ENCODE results near the gene USP9X. TPM values are rescaled to one million over a fixed set of nuclear protein-coding genes. Genes with fewer than 3 reads are reported as not detected.

The USP9X gene, protein sequence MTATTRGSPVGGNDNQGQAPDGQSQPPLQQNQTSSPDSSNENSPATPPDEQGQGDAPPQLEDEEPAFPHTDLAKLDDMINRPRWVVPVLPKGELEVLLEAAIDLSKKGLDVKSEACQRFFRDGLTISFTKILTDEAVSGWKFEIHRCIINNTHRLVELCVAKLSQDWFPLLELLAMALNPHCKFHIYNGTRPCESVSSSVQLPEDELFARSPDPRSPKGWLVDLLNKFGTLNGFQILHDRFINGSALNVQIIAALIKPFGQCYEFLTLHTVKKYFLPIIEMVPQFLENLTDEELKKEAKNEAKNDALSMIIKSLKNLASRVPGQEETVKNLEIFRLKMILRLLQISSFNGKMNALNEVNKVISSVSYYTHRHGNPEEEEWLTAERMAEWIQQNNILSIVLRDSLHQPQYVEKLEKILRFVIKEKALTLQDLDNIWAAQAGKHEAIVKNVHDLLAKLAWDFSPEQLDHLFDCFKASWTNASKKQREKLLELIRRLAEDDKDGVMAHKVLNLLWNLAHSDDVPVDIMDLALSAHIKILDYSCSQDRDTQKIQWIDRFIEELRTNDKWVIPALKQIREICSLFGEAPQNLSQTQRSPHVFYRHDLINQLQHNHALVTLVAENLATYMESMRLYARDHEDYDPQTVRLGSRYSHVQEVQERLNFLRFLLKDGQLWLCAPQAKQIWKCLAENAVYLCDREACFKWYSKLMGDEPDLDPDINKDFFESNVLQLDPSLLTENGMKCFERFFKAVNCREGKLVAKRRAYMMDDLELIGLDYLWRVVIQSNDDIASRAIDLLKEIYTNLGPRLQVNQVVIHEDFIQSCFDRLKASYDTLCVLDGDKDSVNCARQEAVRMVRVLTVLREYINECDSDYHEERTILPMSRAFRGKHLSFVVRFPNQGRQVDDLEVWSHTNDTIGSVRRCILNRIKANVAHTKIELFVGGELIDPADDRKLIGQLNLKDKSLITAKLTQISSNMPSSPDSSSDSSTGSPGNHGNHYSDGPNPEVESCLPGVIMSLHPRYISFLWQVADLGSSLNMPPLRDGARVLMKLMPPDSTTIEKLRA (N-terminal part only)
- 10 to 100 TPM; 38.0 to 46.0 TPM for total RNA-seq

DNA sequence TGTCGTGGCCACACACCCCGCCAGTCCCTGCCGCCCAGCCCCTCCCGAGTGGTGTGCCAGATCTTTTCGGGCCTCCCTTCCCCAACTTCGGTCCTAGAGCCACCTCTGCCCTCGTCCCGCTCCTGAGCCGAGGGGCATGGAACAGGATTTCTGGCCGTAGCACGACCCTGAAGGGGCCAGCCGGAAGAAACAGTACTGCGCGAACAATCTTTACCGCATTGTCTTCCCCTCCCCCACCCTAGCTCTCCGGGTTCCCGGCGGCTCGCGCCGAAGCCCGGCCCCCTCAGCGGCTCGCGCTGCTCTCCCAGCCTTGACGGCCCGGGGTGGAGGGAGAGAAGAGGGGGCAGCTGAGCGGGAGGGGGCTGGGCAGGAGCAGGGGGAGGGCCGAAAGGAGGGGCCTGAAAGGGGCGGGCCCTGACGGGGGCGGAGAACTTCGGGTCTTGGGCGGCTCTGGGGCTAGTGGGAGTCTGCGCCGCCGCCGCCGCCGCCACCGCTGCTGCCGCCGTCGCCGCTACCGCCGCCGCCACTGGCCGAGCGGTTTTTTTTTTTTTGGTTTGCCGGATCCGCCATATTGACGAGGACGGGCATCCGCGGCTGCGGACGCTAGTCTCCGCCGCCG lies at the start of gene USP9X:
Gene USP9X, plus strand, starts transcription at position 553 of the 619 bp plus-strand sequence. CDS start 38,184 bp downstream, outside the sequence.
- Mint-ChIP-seq H3K9me3 (ENCODE audit: insufficient read depth) (no peaks in the 10 kb centered on the region), H3K4me3 (peak within 1 kb of the TSS; percentile 77), H3K4me1 (ENCODE audit: low read depth) (peaks cover 27% of the 10 kb centered on the region), H3K36me3 (ENCODE audit: low read depth) (peaks cover 22% of the 10 kb centered on the region), H3K27me3 (ENCODE audit: low read depth) (no peaks in the 10 kb centered on the region), H3K27ac (peak within 1 kb of the TSS; percentile 100)
- DNase-seq (peak; percentile 85), ATAC-seq (peak; percentile 69)
- CTCF ChIA-PET: interaction anchor here (2.7 kb wide), 1 partner anchor 31 kb away, joined by 18 read pairs; no protein-coding TSS in a partner anchor
- POLR2A ChIA-PET: interaction anchor here (0.6 to 3.2 kb wide), 22 partner anchors 9 to 445 kb away, joined by 3 to 21 read pairs (median 4); partner anchors contain the start of genes CXorf38 and MED14

DNA sequence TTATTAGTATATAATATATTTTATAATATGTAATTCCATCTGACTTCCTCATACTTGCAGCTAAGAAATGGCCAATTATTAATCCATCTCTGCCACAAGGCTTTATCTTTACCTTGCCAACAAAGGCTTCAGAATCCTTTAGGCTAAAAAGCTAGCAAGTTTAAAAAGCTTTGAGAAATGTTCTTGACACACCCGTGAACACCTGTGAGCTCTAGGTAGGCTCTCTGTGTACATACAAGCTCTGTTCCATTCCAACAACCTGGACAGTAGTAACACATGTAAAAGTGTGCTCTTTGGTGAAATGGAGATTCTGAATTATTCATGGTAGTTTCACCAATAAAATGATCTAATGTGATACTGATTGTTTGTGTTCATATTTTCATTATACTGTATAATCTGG lies 49.7 kb upstream of the USP9X start:
- DNase-seq: no peak
- Mint-ChIP-seq H3K27ac (no peak overlapping the region), H3K9me3 (ENCODE audit: insufficient read depth) (no peaks in the 10 kb centered on the region), H3K27me3 (ENCODE audit: low read depth) (no peaks in the 10 kb centered on the region), H3K4me3 (no peak overlapping the region), H3K36me3 (ENCODE audit: low read depth) (no peaks in the 10 kb centered on the region), H3K4me1 (ENCODE audit: low read depth) (no peaks in the 10 kb centered on the region)
- no peak for ATAC-seq
- CTCF ChIA-PET: no interaction called here
- POLR2A ChIA-PET: no interaction called here

DNA sequence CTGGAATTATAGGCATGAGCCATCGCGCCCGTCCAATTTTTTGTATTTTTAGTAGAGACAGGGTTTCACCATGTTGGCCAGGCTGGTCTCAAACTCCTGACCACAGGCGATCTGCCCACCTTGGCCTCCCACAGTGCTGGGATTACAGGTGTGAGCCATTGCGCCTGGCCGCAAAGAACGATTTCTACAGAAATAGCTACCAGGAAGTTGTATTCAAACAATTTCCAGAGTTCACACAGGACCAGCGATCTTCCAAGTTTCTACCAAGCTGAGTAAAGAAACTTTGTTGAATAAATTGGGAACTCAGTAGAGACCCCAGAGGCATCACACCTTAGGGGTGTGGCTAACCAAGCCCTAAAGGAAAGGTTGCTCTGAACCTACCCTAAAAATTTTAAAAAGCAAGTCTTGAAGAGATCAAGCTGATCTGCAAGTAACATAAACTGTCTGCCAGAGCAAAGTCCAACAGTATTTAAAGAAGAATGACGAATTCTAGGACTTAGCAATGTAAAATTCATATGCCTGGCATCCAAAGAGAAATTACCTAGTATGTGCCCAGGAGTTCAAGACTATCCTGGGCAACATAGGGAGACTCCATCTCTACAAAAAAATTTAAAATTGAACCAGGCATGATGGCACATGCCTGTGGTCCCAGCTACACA lies 48.4 kb upstream of the USP9X start:
- Mint-ChIP-seq H3K4me1 (ENCODE audit: low read depth) (no peaks in the 10 kb centered on the region), H3K36me3 (ENCODE audit: low read depth) (no peaks in the 10 kb centered on the region), H3K4me3 (no peak overlapping the region), H3K9me3 (ENCODE audit: insufficient read depth) (no peaks in the 10 kb centered on the region), H3K27ac (no peak overlapping the region), H3K27me3 (ENCODE audit: low read depth) (no peaks in the 10 kb centered on the region)
- ChIA-PET POLR2A (no interaction called here), CTCF (no interaction called here)
- DNase-seq: no peak
- ATAC-seq: no peak

DNA sequence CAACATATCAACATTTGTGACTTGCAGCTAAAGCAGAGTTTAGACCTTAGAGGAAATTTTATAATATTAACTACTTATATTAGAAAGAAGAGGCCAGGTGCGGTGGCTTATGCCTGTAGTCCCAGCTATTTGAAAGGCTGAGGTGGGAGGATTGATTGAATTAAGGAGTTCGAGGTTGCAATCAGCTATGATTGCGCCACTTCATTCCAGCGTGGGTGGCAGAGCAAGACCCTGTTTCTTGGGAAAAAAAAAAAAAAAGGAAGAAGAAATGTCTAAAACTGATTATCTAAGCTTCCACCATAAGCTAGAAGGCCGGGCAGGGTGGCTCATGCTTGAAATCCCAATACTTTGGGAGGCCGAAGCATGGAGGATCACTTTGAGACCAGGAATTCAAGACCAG lies 42.0 kb upstream of the USP9X start:
- H3K27ac Mint-ChIP-seq: no peak overlapping the region
- H3K4me3 Mint-ChIP-seq: no peak overlapping the region
- DNase-seq (no peak), ATAC-seq (no peak)
- peaks cover 2% of the 10 kb centered on the region for H3K4me1 Mint-ChIP-seq (ENCODE audit: low read depth)
- CTCF ChIA-PET: no interaction called here
- H3K9me3 Mint-ChIP-seq (ENCODE audit: insufficient read depth): no peaks in the 10 kb centered on the region
- H3K36me3 Mint-ChIP-seq (ENCODE audit: low read depth): no peaks in the 10 kb centered on the region
- no peaks in the 10 kb centered on the region for H3K27me3 Mint-ChIP-seq (ENCODE audit: low read depth)
- POLR2A ChIA-PET: interaction anchor here (0.6 kb wide), 1 partner anchor 191 kb away, joined by 3 read pairs; no protein-coding TSS in a partner anchor

DNA sequence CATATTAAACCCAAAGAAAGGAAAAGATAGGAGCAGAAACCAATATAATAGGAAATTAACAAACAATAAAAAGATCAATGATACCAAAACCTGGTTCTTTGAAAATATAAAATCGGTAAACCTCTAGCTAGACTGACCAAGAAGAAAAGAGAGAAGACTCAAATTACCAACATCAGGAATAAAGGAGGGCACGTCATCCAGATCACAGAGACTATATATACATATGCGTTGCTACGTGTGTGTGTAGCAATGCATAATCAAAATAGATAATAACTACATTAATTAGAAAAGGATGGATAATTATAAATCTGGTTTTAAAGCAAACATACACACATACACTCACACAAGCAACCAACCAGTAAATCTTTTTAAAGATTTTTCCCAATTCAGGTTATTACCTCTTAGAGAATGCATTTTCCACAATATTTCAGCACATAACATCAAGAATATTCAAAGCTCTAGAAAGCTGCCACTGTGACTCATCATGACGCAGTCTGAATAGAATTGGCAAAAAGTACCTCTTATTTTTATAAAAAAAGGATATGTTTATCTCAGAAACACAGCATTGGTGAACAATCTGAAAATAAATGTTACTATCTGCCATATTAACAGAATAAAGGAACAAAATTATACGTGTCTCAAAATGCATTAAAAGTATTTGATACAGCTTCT lies 41.4 kb upstream of the USP9X start:
- H3K4me1 Mint-ChIP-seq (ENCODE audit: low read depth): peaks cover 2% of the 10 kb centered on the region
- ATAC-seq (no peak), DNase-seq (no peak)
- H3K36me3 Mint-ChIP-seq (ENCODE audit: low read depth): no peaks in the 10 kb centered on the region
- no peaks in the 10 kb centered on the region for H3K9me3 Mint-ChIP-seq (ENCODE audit: insufficient read depth)
- H3K4me3 Mint-ChIP-seq: no peak overlapping the region
- H3K27me3 Mint-ChIP-seq (ENCODE audit: low read depth): no peaks in the 10 kb centered on the region
- POLR2A ChIA-PET: interaction anchor here (0.6 kb wide), 1 partner anchor 192 kb away, joined by 3 read pairs; no protein-coding TSS in a partner anchor
- H3K27ac Mint-ChIP-seq: no peak overlapping the region
- CTCF ChIA-PET: no interaction called here

DNA sequence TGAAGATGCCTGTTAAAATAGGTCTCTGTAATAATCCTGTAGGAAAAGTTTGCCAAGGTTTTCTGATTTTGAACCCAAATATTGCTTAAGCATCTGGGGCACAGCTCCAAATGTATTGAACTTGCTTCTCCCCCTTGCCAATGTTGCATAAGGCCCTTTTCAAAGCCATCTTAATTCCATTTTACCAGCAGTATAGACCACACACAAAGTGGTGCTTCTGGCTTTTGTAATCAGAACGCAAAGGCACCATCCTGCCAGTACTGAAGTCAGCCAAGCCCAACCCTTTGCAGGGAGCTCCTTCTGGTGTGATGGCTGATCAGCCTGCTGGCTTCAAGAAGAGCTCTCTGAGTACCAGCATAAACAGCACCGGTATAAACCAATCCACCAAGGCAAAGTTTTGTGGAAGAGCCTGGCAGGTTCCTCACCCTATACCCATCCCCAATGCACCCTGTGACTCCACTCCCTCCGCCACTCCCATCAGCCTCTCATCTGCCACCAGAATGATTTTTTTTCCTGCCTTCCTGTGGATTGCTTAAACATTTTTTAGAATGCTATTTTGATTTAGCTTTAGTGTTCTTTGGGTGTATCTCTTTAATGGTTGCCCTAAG lies 39.2 kb upstream of the USP9X start:
- CTCF ChIA-PET: no interaction called here

DNA sequence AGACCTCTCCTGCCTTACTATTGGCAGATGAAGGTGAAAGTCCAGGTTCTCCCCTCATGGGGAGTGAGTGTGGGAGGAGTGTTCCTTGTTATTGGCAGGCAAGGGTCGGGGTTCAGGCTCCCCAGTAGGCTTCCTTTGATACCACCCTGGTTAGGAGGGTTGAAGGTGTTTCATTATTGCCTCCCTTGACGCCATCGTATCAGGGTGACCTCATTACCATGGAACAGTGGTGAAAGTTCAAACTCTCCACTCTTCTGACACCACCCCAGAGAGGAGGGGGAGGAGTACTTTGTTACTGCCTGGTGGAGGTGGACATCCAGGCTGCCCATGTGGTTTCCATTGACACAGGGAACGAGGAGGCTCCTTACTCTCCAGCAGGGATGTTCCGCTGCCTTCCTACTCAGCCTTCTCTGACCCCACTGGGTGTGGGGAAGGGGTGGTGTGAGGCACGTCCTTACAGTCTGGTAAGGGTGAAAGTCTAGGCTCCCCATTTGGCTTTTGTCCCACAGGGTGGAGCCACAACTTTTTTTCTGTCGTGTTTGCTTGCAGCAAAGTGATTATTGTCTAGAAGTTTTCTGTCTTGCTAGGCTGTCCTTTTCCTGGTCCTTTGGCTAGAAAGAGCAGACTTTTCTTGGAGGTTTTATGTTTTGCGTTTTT lies 37.2 kb upstream of the USP9X start:
- peaks cover 2% of the 10 kb centered on the region for H3K4me1 Mint-ChIP-seq (ENCODE audit: low read depth)
- no peaks in the 10 kb centered on the region for H3K36me3 Mint-ChIP-seq (ENCODE audit: low read depth)
- no peaks in the 10 kb centered on the region for H3K27me3 Mint-ChIP-seq (ENCODE audit: low read depth)
- H3K4me3 Mint-ChIP-seq: no peak overlapping the region
- no peak overlapping the region for H3K27ac Mint-ChIP-seq
- H3K9me3 Mint-ChIP-seq (ENCODE audit: insufficient read depth): no peaks in the 10 kb centered on the region
- DNase-seq (no peak), ATAC-seq (no peak)
- POLR2A ChIA-PET: no interaction called here
- CTCF ChIA-PET: no interaction called here

More for the DNA sequence above, 39.2 kb upstream of the USP9X start:
- H3K27ac Mint-ChIP-seq: no peak overlapping the region
- no peak for DNase-seq
- H3K27me3 Mint-ChIP-seq (ENCODE audit: low read depth): no peaks in the 10 kb centered on the region
- ATAC-seq: no peak
- POLR2A ChIA-PET: no interaction called here
- H3K4me3 Mint-ChIP-seq: no peak overlapping the region
- H3K4me1 Mint-ChIP-seq (ENCODE audit: low read depth): peaks cover 2% of the 10 kb centered on the region
- H3K36me3 Mint-ChIP-seq (ENCODE audit: low read depth): no peaks in the 10 kb centered on the region
- no peaks in the 10 kb centered on the region for H3K9me3 Mint-ChIP-seq (ENCODE audit: insufficient read depth)

DNA sequence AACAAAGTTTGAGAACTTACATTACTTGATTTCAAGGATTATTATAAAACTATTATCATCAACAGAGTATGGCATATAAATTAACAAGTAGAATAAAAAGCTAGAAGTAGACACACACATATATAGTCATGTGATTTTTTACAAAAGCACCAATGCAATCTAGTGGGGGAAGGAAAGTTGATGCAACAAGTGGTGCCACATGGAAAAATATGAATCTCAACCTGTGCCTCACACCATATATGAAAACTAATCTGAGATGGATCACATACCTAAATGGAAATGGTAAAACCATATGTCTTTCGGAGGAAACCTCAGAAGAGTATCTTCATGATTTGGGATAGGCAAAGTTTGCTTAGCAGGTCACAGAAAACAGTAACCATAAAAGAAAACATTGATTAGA lies 34.9 kb upstream of the USP9X start:
- H3K27me3 Mint-ChIP-seq (ENCODE audit: low read depth): no peaks in the 10 kb centered on the region
- ATAC-seq (no peak), DNase-seq (no peak)
- CTCF ChIA-PET: no interaction called here
- H3K4me3 Mint-ChIP-seq: no peak overlapping the region
- POLR2A ChIA-PET: no interaction called here
- H3K36me3 Mint-ChIP-seq (ENCODE audit: low read depth): no peaks in the 10 kb centered on the region
- H3K9me3 Mint-ChIP-seq (ENCODE audit: insufficient read depth): no peaks in the 10 kb centered on the region
- peaks cover 2% of the 10 kb centered on the region for H3K4me1 Mint-ChIP-seq (ENCODE audit: low read depth)
- no peak overlapping the region for H3K27ac Mint-ChIP-seq

DNA sequence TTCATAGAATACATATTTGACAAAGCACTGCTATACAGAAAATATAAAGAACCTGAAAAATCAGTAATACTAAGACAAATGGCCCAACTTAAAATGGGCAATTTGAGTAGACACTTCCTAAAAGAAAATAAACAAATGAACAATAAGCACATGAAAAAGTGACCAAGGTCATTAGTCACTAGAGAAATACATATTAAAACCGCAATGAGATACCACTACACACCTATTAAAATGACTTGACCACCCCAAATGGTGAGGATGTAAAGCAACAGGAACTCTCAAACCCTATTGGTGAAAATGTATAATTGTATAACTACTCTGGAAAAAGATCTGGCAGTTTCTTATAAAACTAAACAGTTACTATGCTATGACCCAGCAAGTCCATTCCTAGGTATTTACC lies 34.0 kb upstream of the USP9X start:
- Mint-ChIP-seq H3K4me1 (ENCODE audit: low read depth) (peaks cover 2% of the 10 kb centered on the region), H3K36me3 (ENCODE audit: low read depth) (no peaks in the 10 kb centered on the region), H3K27me3 (ENCODE audit: low read depth) (no peaks in the 10 kb centered on the region), H3K4me3 (no peak overlapping the region), H3K27ac (no peak overlapping the region), H3K9me3 (ENCODE audit: insufficient read depth) (no peaks in the 10 kb centered on the region)
- DNase-seq (no peak), ATAC-seq (no peak)
- CTCF ChIA-PET: no interaction called here
- POLR2A ChIA-PET: no interaction called here

DNA sequence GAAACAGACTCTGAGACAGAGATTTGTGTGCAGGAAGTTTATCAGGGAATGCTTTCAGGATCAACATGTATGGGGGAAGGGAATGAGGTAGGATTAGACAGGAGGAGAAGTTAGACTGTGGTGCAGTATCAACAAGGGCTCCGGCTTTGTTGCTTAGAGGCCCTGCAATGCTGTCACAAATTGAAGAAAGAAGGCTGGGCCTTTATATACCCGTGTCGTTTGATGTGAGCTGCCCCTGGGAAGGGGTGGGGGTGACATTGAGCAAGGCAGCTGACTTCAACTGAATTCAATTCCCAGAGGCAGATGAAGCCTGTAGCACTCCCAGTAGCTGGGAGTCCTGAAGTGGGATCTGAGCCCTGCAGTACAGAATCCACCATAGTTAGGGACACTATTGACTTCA lies 29.5 kb upstream of the USP9X start:
- no peak overlapping the region for H3K27ac Mint-ChIP-seq
- H3K36me3 Mint-ChIP-seq (ENCODE audit: low read depth): no peaks in the 10 kb centered on the region
- POLR2A ChIA-PET: no interaction called here

More for the DNA sequence above, 29.5 kb upstream of the USP9X start:
- Mint-ChIP-seq H3K9me3 (ENCODE audit: insufficient read depth) (no peaks in the 10 kb centered on the region), H3K4me1 (ENCODE audit: low read depth) (no peaks in the 10 kb centered on the region), H3K4me3 (no peak overlapping the region), H3K27me3 (ENCODE audit: low read depth) (no peaks in the 10 kb centered on the region)
- CTCF ChIA-PET: no interaction called here
- DNase-seq (no peak), ATAC-seq (no peak)

Data from activated CD8-positive, alpha-beta T cell treated with anti-CD3 and anti-CD28 coated beads, Interleukin-2, amount 10 ng/mL, durations not matched to agents 7 days and 5 days (primary cell).